Activated CD4-positive, alpha-beta memory T cell treated with anti-CD3 and anti-CD28 coated beads for 36 hours (primary cell): ENCODE measurements around the gene PAM. TPM values are rescaled to one million over a fixed set of nuclear protein-coding genes. Genes with fewer than 3 reads are reported as not detected.

ENCODE experiments used
- CTCF ChIA-PET: fragments of 350-600 bp; sonication (Branson Sonifier 250); formaldehyde crosslinking; loops from one replicate; lab custom pipeline; 2021; ENCODE audit warnings: antibody characterized with exemption, inconsistent platforms; lab: Charles Lee
- POLR2A ChIA-PET: fragments of 350-600 bp; sonication (Branson Sonifier 250); formaldehyde crosslinking; loops from one replicate; lab custom pipeline; 2021; ENCODE audit warnings: antibody characterized with exemption; lab: Charles Lee
- DNase-seq: peaks from one replicate; pipeline ENCODE4 v3.0.0-alpha.2; 2020
- H3K27ac Mint-ChIP-seq: one replicate; pipeline ENCODE4 v1.8.0; 2021; ENCODE audit warnings: mixed read lengths
- H3K27me3 Mint-ChIP-seq: one replicate; pipeline ENCODE4 v1.8.0; 2021; ENCODE audit warnings: mixed read lengths
- H3K36me3 Mint-ChIP-seq: one replicate; pipeline ENCODE4 v1.8.0; 2021; ENCODE audit warnings: mixed read lengths
- H3K4me1 Mint-ChIP-seq: one replicate; pipeline ENCODE4 v1.8.0; 2021; ENCODE audit warnings: low read depth, mixed read lengths
- H3K4me3 Mint-ChIP-seq: one replicate; pipeline ENCODE4 v1.8.0; 2021; ENCODE audit warnings: mild to moderate bottlenecking, mixed read lengths
- H3K9me3 Mint-ChIP-seq: one replicate; pipeline ENCODE4 v1.8.0; 2021; ENCODE audit warnings: mixed read lengths
- intact Hi-C: fragments of 100-400 bp; cut with micrococcal nuclease; formaldehyde crosslinking; loops from one replicate; pipeline ENCODE4 v1.15.1; 2023
- total RNA-seq, 2 experiments: library from RNA; stranded (reverse); gene quantifications; one replicate each; pipeline ENCODE4 v1.2.3, GENCODE V29; 2021

Gene PAM
- total RNA-seq, 2 experiments from 2014 or later = 41.6 to 43.7 TPM

GRCh38 chr5:102931085-102931725, 176.1 kb downstream of the PAM start:
- no peak overlapping the region for H3K27ac Mint-ChIP-seq
- no peak overlapping the region for H3K4me3 Mint-ChIP-seq
- H3K9me3 Mint-ChIP-seq = no peaks in the 10 kb centered on the region
- intact Hi-C loops = no loop called here
- no peaks in the 10 kb centered on the region for H3K27me3 Mint-ChIP-seq
- CTCF ChIA-PET = no interaction called here
- DNase-seq = no peak
- POLR2A ChIA-PET = no interaction called here
- H3K36me3 Mint-ChIP-seq = peaks cover 12% of the 10 kb centered on the region
- H3K4me1 Mint-ChIP-seq = peaks cover 2% of the 10 kb centered on the region

GRCh38 chr5:102932781-102933180, 177.7 kb downstream of the PAM start:
- CTCF ChIA-PET = no interaction called here
- POLR2A ChIA-PET = no interaction called here
- H3K27ac Mint-ChIP-seq = no peak overlapping the region

DNA sequence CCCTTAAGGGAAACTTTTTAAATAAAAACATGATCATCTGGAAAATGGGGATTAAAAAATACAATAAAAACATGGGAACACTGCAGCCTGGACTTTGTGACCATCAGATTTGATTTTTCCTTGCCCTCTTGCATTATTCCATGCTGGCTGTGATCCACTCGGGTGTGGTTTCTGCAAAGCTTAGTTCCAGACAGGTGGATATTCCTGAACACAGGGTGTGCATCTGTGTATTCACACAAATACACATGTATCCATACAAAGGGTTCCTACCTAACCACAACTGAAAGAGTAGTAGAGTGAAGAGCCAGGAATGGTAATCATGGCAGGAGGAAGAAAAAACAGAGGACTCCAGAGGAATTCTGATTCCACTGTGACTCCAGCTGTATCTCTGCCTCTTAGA, 178.2 kb downstream of the PAM start:
- ChIA-PET POLR2A (no interaction called here), CTCF (no interaction called here)
- no peak overlapping the region for H3K4me3 Mint-ChIP-seq
- intact Hi-C loops = no loop called here
- no peaks in the 10 kb centered on the region for H3K9me3 Mint-ChIP-seq
- H3K27ac Mint-ChIP-seq = no peak overlapping the region
- H3K4me1 Mint-ChIP-seq = peaks cover 2% of the 10 kb centered on the region
- no peaks in the 10 kb centered on the region for H3K27me3 Mint-ChIP-seq
- DNase-seq = no peak
- peaks cover 7% of the 10 kb centered on the region for H3K36me3 Mint-ChIP-seq

More at GRCh38 chr5:102932781-102933180, 177.7 kb downstream of the PAM start:
- Mint-ChIP-seq H3K9me3 (no peaks in the 10 kb centered on the region), H3K36me3 (peaks cover 7% of the 10 kb centered on the region), H3K4me1 (peaks cover 2% of the 10 kb centered on the region), H3K27me3 (no peaks in the 10 kb centered on the region), H3K4me3 (no peak overlapping the region)
- intact Hi-C loops = loop anchor here (1.0 kb wide), 1 partner anchor 46 kb away; no protein-coding TSS in a partner anchor
- DNase-seq = no peak

GRCh38 chr5:102933721-102934459, 178.8 kb downstream of the PAM start:
- peaks cover 7% of the 10 kb centered on the region for H3K36me3 Mint-ChIP-seq
- no peak overlapping the region for H3K27ac Mint-ChIP-seq
- no peaks in the 10 kb centered on the region for H3K9me3 Mint-ChIP-seq
- POLR2A ChIA-PET = no interaction called here
- DNase-seq = no peak
- H3K4me3 Mint-ChIP-seq = no peak overlapping the region
- H3K4me1 Mint-ChIP-seq = peaks cover 2% of the 10 kb centered on the region
- intact Hi-C loops = no loop called here
- no peaks in the 10 kb centered on the region for H3K27me3 Mint-ChIP-seq
- CTCF ChIA-PET = no interaction called here

DNA sequence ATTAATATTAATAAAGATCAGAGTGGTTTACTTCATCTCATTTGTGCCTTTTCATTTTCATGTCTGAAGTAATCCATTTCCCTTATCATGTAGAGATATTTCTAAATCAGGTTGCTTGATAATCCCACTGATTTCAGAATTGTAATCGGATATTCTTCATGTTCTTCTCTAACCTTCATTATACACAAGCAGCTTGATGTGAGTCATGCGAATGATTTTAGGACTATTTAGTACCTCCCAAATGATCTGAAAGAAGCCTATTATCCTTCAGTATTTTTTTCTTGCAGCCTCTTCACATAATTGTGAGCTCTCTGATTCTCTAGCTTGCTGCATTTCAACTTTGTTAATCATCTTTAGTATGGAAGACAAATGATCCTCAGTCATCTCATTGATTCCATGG, 182.8 kb downstream of the PAM start:
- Mint-ChIP-seq H3K27me3 (no peaks in the 10 kb centered on the region), H3K27ac (no peak overlapping the region), H3K4me1 (peaks cover 2% of the 10 kb centered on the region), H3K9me3 (no peaks in the 10 kb centered on the region), H3K4me3 (no peak overlapping the region), H3K36me3 (peaks cover 6% of the 10 kb centered on the region)
- CTCF ChIA-PET = no interaction called here
- intact Hi-C loops = no loop called here
- DNase-seq = no peak
- POLR2A ChIA-PET = no interaction called here

DNA sequence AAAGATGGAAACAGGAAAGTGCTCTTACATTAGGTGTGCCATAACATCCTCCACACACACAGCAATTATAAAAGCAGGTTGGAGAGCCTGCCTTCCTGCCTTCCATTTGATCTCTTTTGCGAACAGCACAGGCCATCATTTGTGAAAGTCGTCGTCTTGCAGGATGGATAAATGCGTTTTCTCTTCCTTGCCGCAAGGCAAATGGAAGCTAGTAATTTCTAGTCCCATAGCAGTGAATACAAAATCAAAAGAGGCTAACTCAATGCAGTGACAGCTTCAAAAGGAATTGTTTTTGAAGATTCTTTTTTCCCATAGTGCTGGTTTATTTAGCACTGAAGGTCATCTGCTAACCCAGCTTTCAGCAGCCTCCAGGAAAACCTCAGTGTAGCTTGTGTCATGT, 186.0 kb downstream of the PAM start:
- POLR2A ChIA-PET = no interaction called here
- no peak overlapping the region for H3K4me3 Mint-ChIP-seq
- H3K27me3 Mint-ChIP-seq = no peaks in the 10 kb centered on the region
- H3K9me3 Mint-ChIP-seq = no peaks in the 10 kb centered on the region
- H3K4me1 Mint-ChIP-seq = no peaks in the 10 kb centered on the region
- no peak for DNase-seq
- CTCF ChIA-PET = no interaction called here
- peaks cover 2% of the 10 kb centered on the region for H3K36me3 Mint-ChIP-seq
- intact Hi-C loops = no loop called here
- no peak overlapping the region for H3K27ac Mint-ChIP-seq

DNA sequence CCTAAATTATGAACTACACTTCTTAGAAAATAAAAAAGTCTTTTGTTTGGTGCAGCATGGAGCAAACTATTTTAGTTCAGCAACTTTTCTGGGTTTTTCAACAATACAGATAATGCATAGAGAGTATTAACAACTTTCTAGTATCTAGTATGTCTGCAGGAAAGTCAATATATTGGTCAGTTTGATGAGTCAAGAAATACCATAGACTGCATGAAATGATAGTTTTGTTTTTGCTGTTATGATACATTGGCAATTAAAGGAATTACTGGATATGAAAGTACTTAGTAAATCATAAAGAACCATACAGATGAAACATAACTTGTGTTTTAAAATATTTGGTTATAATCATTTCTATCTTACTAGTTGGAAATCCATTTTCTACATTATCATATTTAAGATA, 191.3 kb downstream of the PAM start:
- Mint-ChIP-seq H3K27me3 (no peaks in the 10 kb centered on the region), H3K27ac (no peak overlapping the region), H3K9me3 (no peaks in the 10 kb centered on the region), H3K4me3 (no peak overlapping the region), H3K36me3 (peaks cover 26% of the 10 kb centered on the region), H3K4me1 (no peaks in the 10 kb centered on the region)
- no peak for DNase-seq
- intact Hi-C loops = no loop called here
- POLR2A ChIA-PET = no interaction called here
- CTCF ChIA-PET = no interaction called here

DNA sequence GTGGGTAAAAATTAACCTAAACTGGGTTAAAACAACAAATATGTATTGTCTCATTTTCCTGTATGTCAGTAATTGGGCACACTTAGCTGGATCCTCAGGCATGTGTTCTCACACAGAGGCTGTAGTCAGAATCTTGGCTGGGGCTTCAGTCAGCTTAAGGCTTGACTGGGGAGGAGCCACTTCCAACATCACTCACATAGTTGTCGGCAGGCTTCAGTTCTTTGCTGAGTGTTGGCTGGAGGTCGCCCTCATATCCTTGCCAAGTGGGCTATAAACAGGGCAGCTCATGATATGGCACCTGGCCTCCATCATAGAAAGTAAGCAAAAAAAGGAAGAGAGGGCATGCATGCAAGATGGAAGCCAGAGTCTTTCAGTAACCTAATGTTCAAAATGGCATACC, 191.9 kb downstream of the PAM start:
- intact Hi-C loops = no loop called here
- Mint-ChIP-seq H3K36me3 (peaks cover 30% of the 10 kb centered on the region), H3K4me3 (no peak overlapping the region)

GRCh38 chr5:102955488-102955887, 200.4 kb downstream of the PAM start:
- CTCF ChIA-PET = interaction anchor here (1.1 kb wide), 1 partner anchor 274 kb away, joined by 3 read pairs; no protein-coding TSS in a partner anchor
- H3K9me3 Mint-ChIP-seq = no peaks in the 10 kb centered on the region
- no peak overlapping the region for H3K4me3 Mint-ChIP-seq
- no peak for DNase-seq
- intact Hi-C loops = no loop called here
- no peaks in the 10 kb centered on the region for H3K27me3 Mint-ChIP-seq
- POLR2A ChIA-PET = no interaction called here
- no peak overlapping the region for H3K27ac Mint-ChIP-seq
- no peaks in the 10 kb centered on the region for H3K4me1 Mint-ChIP-seq
- H3K36me3 Mint-ChIP-seq = peaks cover 34% of the 10 kb centered on the region

More for the DNA sequence above, 191.9 kb downstream of the PAM start:
- Mint-ChIP-seq H3K9me3 (no peaks in the 10 kb centered on the region), H3K27ac (no peak overlapping the region), H3K4me1 (no peaks in the 10 kb centered on the region), H3K27me3 (no peaks in the 10 kb centered on the region)
- ChIA-PET CTCF (no interaction called here), POLR2A (no interaction called here)
- no peak for DNase-seq

DNA sequence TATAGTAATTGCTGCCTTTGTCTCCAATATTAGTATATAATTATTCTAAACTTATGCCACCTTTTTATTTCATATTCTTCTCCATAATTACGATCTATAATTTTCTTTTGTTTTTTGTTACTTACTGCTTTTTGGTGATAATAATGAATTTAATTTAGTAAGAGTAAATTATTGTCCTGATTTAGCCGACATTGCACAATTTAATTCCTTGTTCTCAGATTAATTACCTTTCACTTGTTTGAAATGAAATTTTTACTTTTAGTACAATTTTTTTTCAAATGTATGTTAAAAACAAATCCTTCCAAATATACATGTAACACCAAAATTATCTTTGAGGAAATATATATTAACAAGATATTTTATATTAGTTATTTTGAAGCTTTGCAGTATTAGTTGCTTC, 201.5 kb downstream of the PAM start:
- intact Hi-C loops = no loop called here
- no peaks in the 10 kb centered on the region for H3K27me3 Mint-ChIP-seq
- POLR2A ChIA-PET = interaction anchor here (0.7 kb wide), 1 partner anchor 29 kb away, joined by 3 read pairs; no protein-coding TSS in a partner anchor
- no peaks in the 10 kb centered on the region for H3K9me3 Mint-ChIP-seq
- H3K4me1 Mint-ChIP-seq = no peaks in the 10 kb centered on the region
- no peak overlapping the region for H3K27ac Mint-ChIP-seq
- CTCF ChIA-PET = no interaction called here
- DNase-seq = no peak
- no peak overlapping the region for H3K4me3 Mint-ChIP-seq
- H3K36me3 Mint-ChIP-seq = peaks cover 28% of the 10 kb centered on the region

DNA sequence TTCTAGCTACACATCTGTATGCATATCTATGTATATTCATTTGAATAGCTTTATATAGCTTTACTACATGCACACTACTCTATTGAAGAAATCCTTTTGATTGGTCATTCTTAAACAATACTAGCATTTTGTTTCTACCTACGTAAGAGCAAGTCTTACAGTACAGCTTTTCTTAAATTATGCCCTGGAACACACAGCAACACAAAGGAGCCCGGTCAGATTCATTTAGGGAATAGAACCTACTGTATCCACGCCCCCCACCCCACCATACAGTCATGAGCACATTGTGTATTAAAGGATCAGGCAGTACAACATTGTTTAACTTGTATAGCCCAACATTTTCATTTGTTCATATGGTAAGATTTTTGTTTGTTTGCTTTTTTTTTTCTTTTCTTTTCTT, 202.0 kb downstream of the PAM start:
- Mint-ChIP-seq H3K9me3 (no peaks in the 10 kb centered on the region), H3K36me3 (peaks cover 23% of the 10 kb centered on the region), H3K27ac (no peak overlapping the region), H3K27me3 (no peaks in the 10 kb centered on the region), H3K4me1 (no peaks in the 10 kb centered on the region), H3K4me3 (no peak overlapping the region)
- no peak for DNase-seq
- POLR2A ChIA-PET = interaction anchor here (0.7 kb wide), 1 partner anchor 29 kb away, joined by 3 read pairs; no protein-coding TSS in a partner anchor
- CTCF ChIA-PET = no interaction called here
- intact Hi-C loops = no loop called here

DNA sequence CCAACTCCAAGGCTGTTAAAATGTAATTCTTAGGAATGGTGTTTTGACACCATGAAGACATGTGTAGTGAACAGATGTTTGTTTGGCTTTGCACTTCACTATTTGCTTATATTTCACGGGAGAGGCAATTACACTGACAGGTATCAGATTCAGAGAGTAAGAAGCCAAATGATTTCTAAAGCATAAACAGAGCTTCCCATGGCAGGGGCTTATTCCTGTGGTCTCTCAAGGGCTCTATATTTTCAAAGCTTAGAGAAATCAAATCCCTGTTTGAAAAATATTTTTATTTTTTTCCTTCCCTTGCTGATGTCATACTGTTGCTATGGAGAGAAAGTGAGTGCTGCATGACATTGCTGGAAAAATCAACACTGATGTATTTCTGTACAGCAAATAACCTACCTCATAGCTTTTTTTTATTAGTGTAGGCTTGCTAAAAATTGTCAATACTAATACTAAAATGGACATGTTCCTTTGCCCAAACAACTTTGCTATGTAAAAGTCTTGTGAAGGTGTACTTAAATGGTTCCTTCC, 203.4 kb downstream of the PAM start:
- H3K4me1 Mint-ChIP-seq = no peaks in the 10 kb centered on the region
- no peaks in the 10 kb centered on the region for H3K9me3 Mint-ChIP-seq
- intact Hi-C loops = no loop called here
- peaks cover 15% of the 10 kb centered on the region for H3K36me3 Mint-ChIP-seq
- POLR2A ChIA-PET = no interaction called here
- no peak overlapping the region for H3K4me3 Mint-ChIP-seq
- H3K27ac Mint-ChIP-seq = no peak overlapping the region
- CTCF ChIA-PET = no interaction called here
- no peaks in the 10 kb centered on the region for H3K27me3 Mint-ChIP-seq
- DNase-seq = no peak
